ENCODE results near the gene PHF14.

GRCh38 chr7:11155883-11156282 is 182.2 kb downstream of the PHF14 start:
- no peak for TF ChIP-seq CTCF (IDR thresholded peaks at IDR 0.05)
- TF ChIP-seq POLR2A (IDR thresholded peaks at IDR 0.05): no peak

Data from esophagus squamous epithelium (tissue), 4 donors.